K562 (cell line): ENCODE data around the gene TARS2. TPM values are rescaled to one million over a fixed set of nuclear protein-coding genes. Genes with fewer than 3 reads are reported as not detected.

Experiments used
- CHD1 ChIP-seq: fragments of 200-600 bp; sonication (generic); IDR thresholded peaks from one replicate; pipeline ENCODE4 v1.6.1; 2012; ENCODE audit warnings: mild to moderate bottlenecking, moderate library complexity, low read length, inconsistent platforms
- EP400 ChIP-seq: fragments of 450-650 bp; IDR thresholded peaks from 2 replicates; pipeline ENCODE4 v1.6.1; 2017; ENCODE audit warnings: antibody characterized with exemption, mild to moderate bottlenecking, moderate library complexity
- FOXA3 ChIP-seq, 2 experiments: fragments of 450-650 bp in 1 of 2; sonication (generic) in 1 of 2; formaldehyde crosslinking; IDR thresholded peaks in 1 of 2; conservative IDR thresholded peaks in 1 of 2; 2 replicates each; pipeline versions ENCODE4 v1.4.0 to v1.8.0; 2020 to 2022; ENCODE audit warnings: mild to moderate bottlenecking in 2 of 2, missing genetic modification reagents in 1 of 2
- HDAC2 ChIP-seq: fragments of 450-650 bp; IDR thresholded peaks from 2 replicates; pipeline ENCODE4 v1.6.1; 2016; ENCODE audit warnings: mild to moderate bottlenecking
- KAT7 ChIP-seq: sonication (generic); formaldehyde crosslinking; IDR thresholded peaks from 2 replicates; pipeline ENCODE4 v1.8.0; 2022; ENCODE audit warnings: missing genetic modification reagents, mild to moderate bottlenecking, borderline replicate concordance
- KHSRP ChIP-seq: fragments of 450-650 bp; IDR thresholded peaks from 2 replicates; pipeline ENCODE4 v1.6.1; 2017
- NCOA1 ChIP-seq: fragments of 450-650 bp; IDR thresholded peaks from 2 replicates; pipeline ENCODE4 v1.6.1; 2016; ENCODE audit warnings: low read depth
- NR2C2 ChIP-seq, 2 experiments: fragments of 200-800 bp in 1 of 2; sonication (Bioruptor generic) in 1 of 2; sonication (generic) in 1 of 2; formaldehyde crosslinking in 1 of 2; IDR thresholded peaks; 2 replicates each; pipeline versions ENCODE4 v1.6.1 to v1.8.0; 2016 to 2022; ENCODE audit warnings: mild to moderate bottlenecking in 1 of 2, missing compliant biosample characterization in 1 of 2, missing genetic modification characterization in 1 of 2, missing genetic modification reagents in 1 of 2
- PHTF2 ChIP-seq: fragments of 250-450 bp; sonication (Bioruptor Pico); IDR thresholded peaks from 2 replicates; pipeline ENCODE4 v1.5.0; 2021; ENCODE audit warnings: mild to moderate bottlenecking
- SMAD4 ChIP-seq: fragments of 250-450 bp; sonication (Bioruptor Pico); conservative IDR thresholded peaks from 2 replicates; pipeline ENCODE4 v1.8.0; 2021; ENCODE audit warnings: inconsistent platforms, mild to moderate bottlenecking, moderate library complexity
- SMARCE1 ChIP-seq: fragments of 450-650 bp; IDR thresholded peaks from 2 replicates; pipeline ENCODE4 v1.7.1; 2016; ENCODE audit warnings: mild to moderate bottlenecking
- TCF7 ChIP-seq: sonication (generic); IDR thresholded peaks from 2 replicates; pipeline ENCODE4 v1.6.1; 2016; ENCODE audit warnings: antibody characterized with exemption, borderline replicate concordance
- YY1 ChIP-seq, 3 experiments: IDR thresholded peaks; 2 replicates each; pipeline ENCODE4 v1.6.1; 2011; ENCODE audit warnings: low read length in 2 of 3, mild to moderate bottlenecking in 2 of 3, moderate library complexity in 2 of 3, borderline replicate concordance in 1 of 3, control low read depth in 1 of 3, low read depth in 1 of 3; ENCODE audit not compliant: insufficient read depth in 3 of 3, insufficient replicate concordance in 2 of 3, control insufficient read depth in 1 of 3, insufficient read length in 1 of 3; ENCODE audit errors: extremely low read depth in 1 of 3
- ZBTB7A ChIP-seq: IDR thresholded peaks from 2 replicates; pipeline ENCODE4 v1.6.1; 2011; ENCODE audit warnings: low read depth, mild to moderate bottlenecking, low read length, moderate library complexity, borderline replicate concordance; ENCODE audit not compliant: control insufficient read depth
- ZFP36 ChIP-seq: fragments of 150-350 bp; IDR thresholded peaks from 2 replicates; pipeline ENCODE4 v1.6.1; 2018; ENCODE audit warnings: low read length, low read depth; ENCODE audit not compliant: partially characterized antibody
- polyA plus RNA-seq, 8 experiments: library from polyadenylated mRNA; depleted of rRNA in 4 of 8; stranded (reverse) in 5 of 8; unstranded in 3 of 8; fragments of >200 nt; fragmentation: Nextera tagmentation in 2 of 8; fragmentation: Illumina TruSeq in 1 of 8; extraction: Ambion mirVana in 2 of 8; extraction: Trizol in 1 of 8; gene quantifications; 2 replicates each; pipeline versions ENCODE4 v1.2.1 to v1.2.3, GENCODE V29; 2011 to 2014; ENCODE audit warnings: inconsistent platforms in 1 of 8, missing spikeins in 1 of 8
- total RNA-seq, 7 experiments: library from RNA; depleted of rRNA in 6 of 7; stranded (reverse); fragments of >200 nt in 6 of 7; fragmentation: Illumina TruSeq in 2 of 7; extraction: Trizol in 2 of 7; gene quantifications; 2 replicates each; pipeline versions ENCODE4 v1.2.1 to v1.2.3, GENCODE V29; 2011 to 2021; ENCODE audit warnings: low replicate concordance in 1 of 7
- TF ChIP-seq, protein P1 (sequence below): fragments of 200-400 bp; formaldehyde crosslinking; IDR thresholded peaks from 2 replicates; pipeline ENCODE4 v1.6.1; 2017; ENCODE audit warnings: mild to moderate bottlenecking, low read depth, low read length, moderate library complexity
- TF ChIP-seq, protein P2 (sequence below): sonication (generic); formaldehyde crosslinking; IDR thresholded peaks from 2 replicates; pipeline ENCODE4 v1.8.0; 2022; ENCODE audit warnings: mild to moderate bottlenecking, missing genetic modification reagents
- TF ChIP-seq, protein P3 (sequence below): sonication (generic); formaldehyde crosslinking; IDR thresholded peaks from 2 replicates; pipeline ENCODE4 v1.8.1; 2023; ENCODE audit warnings: mild to moderate bottlenecking, missing genetic modification reagents

Gene TARS2
- total and polyA plus RNA-seq, 9 of the 15 experiments (the other 6 are each of a cell fraction or from before 2014, with no cell fraction given), result 17.0 to 64.2 (median 39.4) TPM

DNA sequence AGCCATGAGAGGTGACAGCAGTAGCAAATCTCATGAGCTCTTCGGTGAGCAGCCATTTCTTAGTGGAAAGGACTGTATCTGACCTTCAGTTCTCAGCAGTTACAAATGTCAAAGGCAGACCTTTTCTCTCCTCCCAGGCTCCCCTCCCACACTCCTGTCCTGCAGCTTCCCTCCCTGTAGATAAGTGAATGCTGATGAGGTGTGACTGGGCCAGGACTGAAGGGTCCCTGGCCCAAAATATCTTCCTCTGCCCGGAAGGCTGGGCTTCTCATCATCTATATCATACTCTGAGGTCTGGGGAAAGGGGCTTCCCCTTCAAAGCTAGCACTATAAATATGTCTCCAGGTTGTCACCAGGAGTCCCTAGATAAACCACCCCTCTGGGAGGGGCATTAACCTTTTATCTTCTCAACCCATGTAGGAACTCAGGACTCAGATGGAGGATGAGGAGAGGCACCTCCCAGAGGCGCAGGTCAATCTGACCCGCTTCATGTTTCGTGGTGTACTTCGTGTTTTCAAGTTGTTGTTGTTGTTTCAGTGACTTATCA is 58.3 kb downstream of the TARS2 start (continued):
- TF ChIP-seq KAT7 (0 out of 2 replicates have a peak, but pooled peaks have one; percentile 48), FOXA3 (CRISPR knock-in tag; conservative IDR thresholded peaks at IDR 0.05 in 1 of 2, IDR thresholded peaks at IDR 0.05 in 1 of 2) (no peak), CHD1 (no peak), NCOA1 (peak; percentile 92; the same call in 1 of the 2 replicates), EP400 (peak; percentile 65), NR2C2 (CRISPR knock-in tag; IDR thresholded peaks at IDR 0.05) (no peak), NR2C2 (tag; IDR thresholded peaks at IDR 0.05) (peak; percentile 57; the same call in 1 of the 2 replicates), HDAC2 (peak; percentile 94), PHTF2 (CRISPR knock-in tag) (no peak), ZFP36 (peak; percentile 68), YY1 (IDR thresholded peaks at IDR 0.05; ENCODE audit: borderline replicate concordance in 1 of 3, control insufficient read depth in 1 of 3, extremely low read depth in 1 of 3, insufficient read depth in 3 of 3, insufficient read length in 1 of 3, insufficient replicate concordance in 2 of 3, low read depth in 1 of 3, low read length in 2 of 3) (peak in 2 of 3 experiments; percentile 21 to 87), SMARCE1 (peak; percentile 96), TCF7 (peak; percentile 99), SMAD4 (CRISPR knock-in tag) (peak; percentile 91), ZBTB7A (peak; percentile 99), KHSRP (peak; percentile 75; the same call in 1 of the 2 replicates)
- TF ChIP-seq, protein P1, sequence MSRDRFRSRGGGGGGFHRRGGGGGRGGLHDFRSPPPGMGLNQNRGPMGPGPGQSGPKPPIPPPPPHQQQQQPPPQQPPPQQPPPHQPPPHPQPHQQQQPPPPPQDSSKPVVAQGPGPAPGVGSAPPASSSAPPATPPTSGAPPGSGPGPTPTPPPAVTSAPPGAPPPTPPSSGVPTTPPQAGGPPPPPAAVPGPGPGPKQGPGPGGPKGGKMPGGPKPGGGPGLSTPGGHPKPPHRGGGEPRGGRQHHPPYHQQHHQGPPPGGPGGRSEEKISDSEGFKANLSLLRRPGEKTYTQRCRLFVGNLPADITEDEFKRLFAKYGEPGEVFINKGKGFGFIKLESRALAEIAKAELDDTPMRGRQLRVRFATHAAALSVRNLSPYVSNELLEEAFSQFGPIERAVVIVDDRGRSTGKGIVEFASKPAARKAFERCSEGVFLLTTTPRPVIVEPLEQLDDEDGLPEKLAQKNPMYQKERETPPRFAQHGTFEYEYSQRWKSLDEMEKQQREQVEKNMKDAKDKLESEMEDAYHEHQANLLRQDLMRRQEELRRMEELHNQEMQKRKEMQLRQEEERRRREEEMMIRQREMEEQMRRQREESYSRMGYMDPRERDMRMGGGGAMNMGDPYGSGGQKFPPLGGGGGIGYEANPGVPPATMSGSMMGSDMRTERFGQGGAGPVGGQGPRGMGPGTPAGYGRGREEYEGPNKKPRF, result no peak
- TF ChIP-seq, protein P2, sequence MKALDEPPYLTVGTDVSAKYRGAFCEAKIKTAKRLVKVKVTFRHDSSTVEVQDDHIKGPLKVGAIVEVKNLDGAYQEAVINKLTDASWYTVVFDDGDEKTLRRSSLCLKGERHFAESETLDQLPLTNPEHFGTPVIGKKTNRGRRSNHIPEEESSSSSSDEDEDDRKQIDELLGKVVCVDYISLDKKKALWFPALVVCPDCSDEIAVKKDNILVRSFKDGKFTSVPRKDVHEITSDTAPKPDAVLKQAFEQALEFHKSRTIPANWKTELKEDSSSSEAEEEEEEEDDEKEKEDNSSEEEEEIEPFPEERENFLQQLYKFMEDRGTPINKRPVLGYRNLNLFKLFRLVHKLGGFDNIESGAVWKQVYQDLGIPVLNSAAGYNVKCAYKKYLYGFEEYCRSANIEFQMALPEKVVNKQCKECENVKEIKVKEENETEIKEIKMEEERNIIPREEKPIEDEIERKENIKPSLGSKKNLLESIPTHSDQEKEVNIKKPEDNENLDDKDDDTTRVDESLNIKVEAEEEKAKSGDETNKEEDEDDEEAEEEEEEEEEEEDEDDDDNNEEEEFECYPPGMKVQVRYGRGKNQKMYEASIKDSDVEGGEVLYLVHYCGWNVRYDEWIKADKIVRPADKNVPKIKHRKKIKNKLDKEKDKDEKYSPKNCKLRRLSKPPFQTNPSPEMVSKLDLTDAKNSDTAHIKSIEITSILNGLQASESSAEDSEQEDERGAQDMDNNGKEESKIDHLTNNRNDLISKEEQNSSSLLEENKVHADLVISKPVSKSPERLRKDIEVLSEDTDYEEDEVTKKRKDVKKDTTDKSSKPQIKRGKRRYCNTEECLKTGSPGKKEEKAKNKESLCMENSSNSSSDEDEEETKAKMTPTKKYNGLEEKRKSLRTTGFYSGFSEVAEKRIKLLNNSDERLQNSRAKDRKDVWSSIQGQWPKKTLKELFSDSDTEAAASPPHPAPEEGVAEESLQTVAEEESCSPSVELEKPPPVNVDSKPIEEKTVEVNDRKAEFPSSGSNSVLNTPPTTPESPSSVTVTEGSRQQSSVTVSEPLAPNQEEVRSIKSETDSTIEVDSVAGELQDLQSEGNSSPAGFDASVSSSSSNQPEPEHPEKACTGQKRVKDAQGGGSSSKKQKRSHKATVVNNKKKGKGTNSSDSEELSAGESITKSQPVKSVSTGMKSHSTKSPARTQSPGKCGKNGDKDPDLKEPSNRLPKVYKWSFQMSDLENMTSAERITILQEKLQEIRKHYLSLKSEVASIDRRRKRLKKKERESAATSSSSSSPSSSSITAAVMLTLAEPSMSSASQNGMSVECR (CRISPR knock-in tag), result no peak
- TF ChIP-seq, protein P3, sequence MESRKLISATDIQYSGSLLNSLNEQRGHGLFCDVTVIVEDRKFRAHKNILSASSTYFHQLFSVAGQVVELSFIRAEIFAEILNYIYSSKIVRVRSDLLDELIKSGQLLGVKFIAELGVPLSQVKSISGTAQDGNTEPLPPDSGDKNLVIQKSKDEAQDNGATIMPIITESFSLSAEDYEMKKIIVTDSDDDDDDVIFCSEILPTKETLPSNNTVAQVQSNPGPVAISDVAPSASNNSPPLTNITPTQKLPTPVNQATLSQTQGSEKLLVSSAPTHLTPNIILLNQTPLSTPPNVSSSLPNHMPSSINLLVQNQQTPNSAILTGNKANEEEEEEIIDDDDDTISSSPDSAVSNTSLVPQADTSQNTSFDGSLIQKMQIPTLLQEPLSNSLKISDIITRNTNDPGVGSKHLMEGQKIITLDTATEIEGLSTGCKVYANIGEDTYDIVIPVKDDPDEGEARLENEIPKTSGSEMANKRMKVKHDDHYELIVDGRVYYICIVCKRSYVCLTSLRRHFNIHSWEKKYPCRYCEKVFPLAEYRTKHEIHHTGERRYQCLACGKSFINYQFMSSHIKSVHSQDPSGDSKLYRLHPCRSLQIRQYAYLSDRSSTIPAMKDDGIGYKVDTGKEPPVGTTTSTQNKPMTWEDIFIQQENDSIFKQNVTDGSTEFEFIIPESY (CRISPR knock-in tag), result peak; percentile 41; the same call in 1 of the 2 replicates
